SU-DHL-6 (cell line): ENCODE results near the gene RXRB.

ENCODE experiments used
- H2AFZ ChIP-seq: fragments of 200-600 bp; sonication (generic); 2 replicates; pipeline ENCODE4 v1.6.1; 2014; ENCODE audit warnings: low read depth, mild to moderate bottlenecking, moderate library complexity, mixed read lengths, antibody characterized with exemption, low read length; ENCODE audit not compliant: severe bottlenecking
- H3F3A ChIP-seq: fragments of 200-600 bp; shearing (Covaris generic); 2 replicates; pipeline ENCODE4 v1.6.0; 2016; ENCODE audit warnings: antibody characterized with exemption, mild to moderate bottlenecking; ENCODE audit not compliant: insufficient read depth
- H3K27ac ChIP-seq: fragments of 200-600 bp; sonication (generic); 2 replicates; pipeline ENCODE4 v1.5.1; 2016; ENCODE audit warnings: low read depth, mild to moderate bottlenecking, low read length, moderate library complexity, mixed read lengths
- H3K27me3 ChIP-seq: fragments of 200-600 bp; sonication (generic), shearing (Covaris generic); 2 replicates; pipeline ENCODE4 v1.6.0; 2014; ENCODE audit warnings: mild to moderate bottlenecking, low read length
- H3K36me3 ChIP-seq: fragments of 200-600 bp; sonication (generic); 2 replicates; pipeline ENCODE4 v1.6.1; 2014; ENCODE audit warnings: mild to moderate bottlenecking, low read length, mixed read lengths
- H3K4me2 ChIP-seq: fragments of 300-600, 200-600 bp; shearing (Covaris generic), sonication (generic); 2 replicates; pipeline ENCODE4 v1.6.0; 2014; ENCODE audit warnings: low read length, low read depth, mild to moderate bottlenecking; ENCODE audit not compliant: poor library complexity, severe bottlenecking
- H3K4me3 ChIP-seq: fragments of 200-600 bp; sonication (generic); 2 replicates; pipeline ENCODE4 v1.5.1; 2014; ENCODE audit warnings: antibody characterized with exemption, low read length, mild to moderate bottlenecking, mixed read lengths; ENCODE audit not compliant: insufficient read depth, poor library complexity, severe bottlenecking
- H3K79me2 ChIP-seq: fragments of 200-600 bp; sonication (generic); 2 replicates; pipeline ENCODE4 v1.6.1; 2014; ENCODE audit warnings: mild to moderate bottlenecking, low read length, moderate library complexity; ENCODE audit not compliant: insufficient read depth
- H3K9ac ChIP-seq: fragments of 200-600 bp; sonication (generic); 2 replicates; pipeline ENCODE4 v1.7.0; 2014; ENCODE audit warnings: mild to moderate bottlenecking, low read length
- H3K9me2 ChIP-seq: fragments of 200-600 bp; sonication (generic); replicated peaks from 2 replicates; pipeline ENCODE4 v1.6.1; 2014; ENCODE audit warnings: low read length; ENCODE audit not compliant: insufficient read depth
- H3K9me3 ChIP-seq: fragments of 200-600 bp; sonication (generic); 2 replicates; pipeline ENCODE4 v1.6.1; 2014; ENCODE audit warnings: low read length, mixed read lengths; ENCODE audit not compliant: insufficient read depth
- H4K20me1 ChIP-seq: fragments of 200-600 bp; sonication (generic); 2 replicates; pipeline ENCODE4 v1.6.1; 2014; ENCODE audit warnings: low read depth, mild to moderate bottlenecking, antibody characterized with exemption, low read length, moderate library complexity, mixed read lengths
- CTCF ChIP-seq: fragments of 200-600 bp; sonication (generic); IDR thresholded peaks from one replicate; pipeline ENCODE4 v1.5.1; 2017; ENCODE audit warnings: antibody characterized with exemption, mild to moderate bottlenecking, low read length, moderate library complexity; ENCODE audit not compliant: insufficient read depth, poor library complexity, severe bottlenecking
- EZH2phosphoT487 ChIP-seq: fragments of 200-600 bp; sonication (generic), shearing (Covaris generic); conservative IDR thresholded peaks from 2 replicates; pipeline ENCODE4 v1.6.1; 2018; ENCODE audit warnings: mild to moderate bottlenecking, antibody characterized with exemption, low read length, moderate library complexity, mixed read lengths

RXRB gene

GRCh38 chr6:33200219-33201146 is at the start of gene RXRB, which contains the start of gene SLC39A7:
TSS of gene RXRB (minus strand) at chr6:33200665. CDS start at chr6:33200476, 189 bp downstream.
TSS of gene SLC39A7 (plus strand) at chr6:33200867. CDS start at chr6:33201246, 379 bp downstream.
- Histone ChIP-seq H4K20me1 (no peaks in the 10 kb centered on the region), H3K9me2 (no peaks in the 10 kb centered on the region), H3F3A (peaks cover 41% of the 10 kb centered on the region), H3K27ac (peak within 1 kb of the TSS; percentile 83), H3K4me2 (peak within 1 kb of the TSS; percentile 73), H3K79me2 (peaks cover 33% of the 10 kb centered on the region), H3K27me3 (no peaks in the 10 kb centered on the region), H3K9me3 (no peaks in the 10 kb centered on the region), H3K4me3 (peak within 1 kb of the TSS; percentile 97), H3K9ac (peak within 1 kb of the TSS; percentile 85), H2AFZ (peak within 1 kb of the TSS; percentile 84), H3K36me3 (peaks cover 13% of the 10 kb centered on the region)
- TF ChIP-seq CTCF, result no peak
- TF ChIP-seq EZH2phosphoT487, result no peak

- Histone ChIP-seq H3K36me3 (no peaks in the 10 kb centered on the region), H3K9ac (peak overlapping the region; percentile 78), H4K20me1 (no peaks in the 10 kb centered on the region), H3K9me3 (no peaks in the 10 kb centered on the region), H2AFZ (peak overlapping the region; percentile 43), H3K4me3 (peak overlapping the region; percentile 65), H3K79me2 (peaks cover 7% of the 10 kb centered on the region; the same call in 1 of the 2 replicates), H3K4me2 (peak overlapping the region; percentile 75), H3K27ac (peak overlapping the region; percentile 73), H3K27me3 (no peaks in the 10 kb centered on the region), H3F3A (peaks cover 17% of the 10 kb centered on the region), H3K9me2 (no peaks in the 10 kb centered on the region)
- no peak for TF ChIP-seq CTCF
- no peak for TF ChIP-seq EZH2phosphoT487
These were observed 49.5 kb upstream of the RXRB start for GRCh38 chr6:33249732-33250630.

GRCh38 chr6:33248932-33249731 is 48.7 kb upstream of the RXRB start:
- Histone ChIP-seq H3K79me2 (peaks cover 7% of the 10 kb centered on the region; the same call in 1 of the 2 replicates), H3F3A (peaks cover 12% of the 10 kb centered on the region), H3K27me3 (no peaks in the 10 kb centered on the region), H3K9ac (peak overlapping the region; percentile 78), H3K4me2 (peak overlapping the region; percentile 86), H3K27ac (peak overlapping the region; percentile 73), H3K9me3 (no peaks in the 10 kb centered on the region), H3K4me3 (peak overlapping the region; percentile 65), H2AFZ (peak overlapping the region; percentile 88), H3K36me3 (no peaks in the 10 kb centered on the region), H3K9me2 (no peaks in the 10 kb centered on the region), H4K20me1 (no peaks in the 10 kb centered on the region)
- no peak for TF ChIP-seq CTCF
- no peak for TF ChIP-seq EZH2phosphoT487
